ENCODE measurements around the gene TOP2B.

Gene TOP2B

DNA sequence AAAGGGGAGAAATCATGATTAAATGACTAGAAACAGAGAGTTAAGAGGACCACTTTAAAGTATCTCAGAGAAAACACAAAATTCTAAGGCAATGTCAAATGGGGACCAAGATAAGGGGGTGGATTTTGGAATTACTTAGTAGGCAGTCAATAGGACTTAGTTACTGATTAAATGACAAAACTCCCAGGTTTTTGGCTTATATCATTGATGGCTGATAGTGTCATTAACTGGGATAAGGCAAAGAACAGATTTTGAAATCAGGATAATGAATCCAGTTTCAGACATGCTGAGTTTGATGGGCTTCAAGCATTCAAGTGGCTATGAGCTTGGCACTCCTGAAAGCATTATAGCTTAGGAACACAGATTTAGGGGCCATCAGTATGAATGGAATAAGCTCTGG lies 53.9 kb downstream of the TOP2B start:
- no peak for DNase-seq

DNA sequence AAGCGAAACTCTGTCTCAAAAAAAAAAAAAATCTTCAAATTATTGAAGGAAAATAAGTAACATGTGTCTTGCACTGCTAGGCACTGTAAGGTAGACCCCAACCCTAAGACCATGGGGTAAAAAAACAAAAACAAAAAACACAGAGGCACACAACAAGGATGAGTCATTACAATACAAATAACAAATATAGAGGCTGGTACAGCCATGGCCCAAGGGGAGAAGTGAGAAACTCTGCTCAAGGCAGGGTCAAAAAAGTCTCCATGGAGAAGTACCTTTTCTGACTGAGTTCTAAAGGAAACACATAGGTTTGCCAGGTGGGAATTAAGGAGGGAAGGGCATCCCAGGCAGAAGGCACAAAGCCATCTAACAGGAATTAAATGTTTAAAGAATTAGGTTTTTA lies 54.5 kb downstream of the TOP2B start:
- no peak for DNase-seq

DNA sequence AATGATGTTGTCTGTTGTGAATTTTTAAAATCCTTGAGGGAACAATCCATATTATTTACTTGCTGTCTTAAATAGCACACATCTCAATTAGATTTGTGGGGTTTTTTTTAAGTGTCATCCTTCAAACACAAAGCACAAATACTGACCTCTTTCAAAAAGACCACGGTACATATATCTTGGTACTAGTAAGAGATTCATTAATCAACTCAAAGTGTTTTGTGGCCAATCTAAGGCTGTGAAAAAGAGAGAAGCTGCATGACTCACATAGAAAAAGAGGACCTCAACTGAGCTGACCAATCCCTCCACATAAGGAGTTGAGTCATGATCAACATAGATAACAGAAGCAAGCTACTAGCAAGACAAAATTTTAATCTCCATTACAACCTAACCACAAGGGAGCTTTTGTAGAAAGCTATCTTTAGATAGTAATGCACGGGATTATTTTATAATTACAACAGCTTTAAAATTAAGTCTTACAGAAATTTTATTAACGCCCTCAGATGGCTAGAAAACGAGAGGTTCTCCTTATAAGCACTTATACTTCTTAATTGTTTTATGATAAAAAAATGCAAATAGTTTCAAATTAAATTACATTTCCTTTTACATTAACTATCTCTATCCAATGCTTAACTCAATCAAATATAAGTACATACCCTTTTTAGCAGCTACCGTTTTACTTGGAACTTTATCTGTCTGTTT lies 60.5 kb downstream of the TOP2B start:
- peak; percentile 81 for DNase-seq

DNA sequence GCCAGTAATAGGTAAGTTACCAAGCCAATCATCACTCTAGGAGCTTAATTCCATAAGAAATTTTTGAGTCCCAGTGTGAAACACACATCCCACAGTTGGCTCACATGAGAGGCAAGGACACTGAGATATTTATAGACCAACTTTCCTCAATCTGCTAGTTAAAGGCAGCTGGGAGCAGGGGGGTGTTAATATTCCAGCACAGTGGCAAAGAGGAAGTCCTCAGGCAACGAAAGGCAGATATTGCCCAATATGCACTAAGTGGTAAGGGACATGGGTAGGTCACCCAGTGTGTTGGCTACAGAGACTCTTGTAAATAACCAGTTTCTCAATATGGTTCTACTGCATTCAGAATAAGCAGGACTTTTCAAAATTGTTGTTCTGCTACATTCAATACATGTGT lies 61.0 kb downstream of the TOP2B start:
- peak; percentile 21 for DNase-seq

DNA sequence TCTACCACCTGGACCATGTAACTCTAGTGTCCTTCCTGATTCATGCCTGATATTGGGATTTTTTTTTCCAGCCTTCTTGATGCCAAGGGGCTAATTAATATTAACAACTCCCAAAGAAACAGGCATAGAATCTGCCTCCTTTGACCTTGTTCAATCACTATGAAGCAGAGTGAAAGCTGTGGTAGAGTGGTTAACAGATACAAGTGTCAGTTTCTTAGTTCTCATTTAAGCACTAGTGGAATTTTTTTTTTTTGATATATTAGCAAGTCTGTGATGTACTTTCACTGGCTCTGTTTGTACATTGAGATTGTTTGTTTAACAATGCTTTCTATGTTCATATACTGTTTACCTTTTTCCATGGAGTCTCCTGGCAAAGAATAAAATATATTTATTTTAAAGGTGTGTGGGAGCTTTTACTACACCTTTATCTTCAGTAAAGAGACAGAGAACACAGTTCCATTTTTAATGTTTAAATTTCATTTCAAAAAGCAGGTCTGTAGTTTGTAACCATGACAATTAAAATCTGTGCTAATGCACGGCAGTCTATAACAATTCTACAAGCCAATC lies 67.1 kb downstream of the TOP2B start:
- no peak for DNase-seq

DNA sequence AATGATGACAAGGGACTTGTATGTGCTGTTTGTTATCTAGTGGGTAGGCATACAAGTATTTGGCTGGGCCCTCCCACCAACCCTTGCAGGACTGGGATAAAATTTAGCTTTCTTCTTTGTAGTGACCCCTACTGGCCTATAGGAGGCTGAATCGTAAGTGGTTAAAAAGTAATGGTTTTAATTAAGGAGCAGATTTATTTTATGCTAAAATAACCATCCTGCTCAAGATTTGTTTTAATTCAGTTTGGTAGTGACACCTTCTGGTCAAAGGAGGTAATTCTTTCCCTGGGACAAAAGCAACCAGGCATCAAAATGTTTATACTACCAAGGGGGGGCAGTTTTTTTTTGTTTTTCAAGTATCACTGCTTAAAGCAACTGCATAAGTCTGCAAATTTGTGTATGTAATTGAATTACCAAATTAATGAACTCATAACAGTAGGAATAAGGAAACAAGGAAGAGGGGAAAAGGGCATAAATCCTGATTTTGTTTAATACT lies 70.7 kb downstream of the TOP2B start:
- peak; percentile 88 for DNase-seq

DNA sequence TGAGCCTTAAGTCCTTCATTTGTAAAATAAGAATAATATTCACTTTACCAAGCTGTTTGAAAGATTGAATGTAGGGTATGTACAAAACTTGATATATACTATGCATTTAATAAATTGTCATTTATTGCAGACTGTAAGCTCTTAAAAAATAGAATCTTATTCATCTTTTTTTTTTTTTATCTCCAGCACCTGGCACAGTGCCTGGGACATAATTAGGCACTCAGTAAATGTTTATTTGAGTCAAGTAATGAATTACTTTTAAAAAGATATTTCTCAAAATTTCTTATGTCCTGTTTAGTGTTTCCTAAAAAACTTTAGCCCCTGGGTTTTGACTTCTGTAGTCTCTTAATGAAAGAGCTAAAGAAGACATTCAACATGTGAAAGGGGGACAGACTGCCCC lies 71.7 kb downstream of the TOP2B start:
- DNase-seq, result no peak

DNA sequence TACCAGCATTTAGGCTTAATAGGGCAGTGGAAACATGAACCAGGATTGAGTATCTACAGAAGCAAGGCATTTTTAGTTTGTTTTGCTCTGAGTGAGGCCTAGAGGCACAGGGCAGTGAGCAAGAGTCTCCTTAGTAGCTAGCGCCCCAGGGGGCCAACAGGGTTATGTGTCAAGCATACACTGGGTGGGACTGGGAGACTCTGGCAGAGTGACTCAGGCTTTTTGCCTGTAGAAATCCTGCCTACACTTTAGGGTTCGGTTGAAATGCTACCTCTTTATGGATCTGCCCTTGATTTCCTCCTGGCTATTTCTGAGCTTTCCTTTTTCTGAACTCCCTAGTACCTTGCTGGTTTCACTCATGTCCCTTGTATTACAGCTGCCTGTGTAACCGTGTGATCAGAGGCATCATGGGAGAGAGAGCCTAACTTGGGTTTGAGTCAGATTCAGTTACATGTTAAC lies 72.2 kb downstream of the TOP2B start:
- DNase-seq, result peak; percentile 89

DNA sequence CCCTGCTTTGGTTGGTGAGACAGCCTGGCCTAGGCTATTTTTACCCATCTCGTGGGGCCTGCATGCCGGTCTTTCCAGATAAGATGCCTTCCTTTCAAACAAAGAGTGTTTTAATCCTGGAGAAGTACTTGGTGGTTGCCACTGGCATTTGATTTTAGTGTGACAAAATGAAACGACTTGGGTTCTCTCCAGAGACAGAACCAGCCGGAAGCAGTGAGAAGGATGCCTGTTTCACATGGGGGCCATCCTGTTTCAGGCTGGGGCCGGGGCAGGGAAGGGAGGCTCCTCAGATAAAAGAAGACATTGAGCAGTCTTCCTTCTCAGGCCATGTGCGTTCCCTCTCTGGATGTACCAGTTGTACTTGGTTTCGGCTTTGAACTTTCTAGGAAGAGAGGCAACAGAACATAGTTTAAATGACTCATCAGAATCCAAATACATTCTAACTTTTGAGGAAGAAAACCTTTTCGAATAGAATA lies 74.9 kb downstream of the TOP2B start:
- no peak for DNase-seq

DNA sequence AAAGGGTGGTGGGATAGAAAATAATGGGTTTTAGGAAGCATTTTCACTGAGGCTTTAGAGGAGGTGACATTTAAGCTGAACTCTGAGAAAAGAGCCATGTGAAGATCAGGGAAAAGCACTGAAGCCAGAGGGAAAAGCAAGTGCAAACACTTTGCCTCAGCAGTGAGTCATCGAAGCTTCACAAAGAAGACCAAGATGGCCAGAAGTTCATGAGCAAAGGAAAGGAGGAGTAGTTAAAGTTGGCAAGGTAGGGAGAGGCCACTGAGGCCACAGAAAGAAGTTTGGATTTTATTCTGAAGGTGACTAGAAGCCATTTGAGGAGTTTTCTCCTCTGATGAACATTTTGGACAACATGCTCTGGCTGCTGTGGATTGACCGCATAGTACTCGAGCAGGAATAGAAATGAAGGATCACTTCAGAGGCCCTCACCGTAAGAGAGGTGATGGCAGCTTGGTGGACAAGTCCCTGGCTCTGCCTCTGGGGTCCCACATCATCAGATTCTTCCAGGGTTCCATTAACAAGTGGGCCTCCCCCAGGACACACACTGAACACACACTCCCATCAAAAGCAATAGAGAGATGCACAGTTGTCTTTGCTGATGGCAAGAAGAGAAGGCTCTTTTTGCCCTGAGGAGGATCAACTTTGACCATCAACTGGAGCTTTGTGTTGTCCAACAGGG lies 75.5 kb downstream of the TOP2B start:
- DNase-seq, result no peak

DNA sequence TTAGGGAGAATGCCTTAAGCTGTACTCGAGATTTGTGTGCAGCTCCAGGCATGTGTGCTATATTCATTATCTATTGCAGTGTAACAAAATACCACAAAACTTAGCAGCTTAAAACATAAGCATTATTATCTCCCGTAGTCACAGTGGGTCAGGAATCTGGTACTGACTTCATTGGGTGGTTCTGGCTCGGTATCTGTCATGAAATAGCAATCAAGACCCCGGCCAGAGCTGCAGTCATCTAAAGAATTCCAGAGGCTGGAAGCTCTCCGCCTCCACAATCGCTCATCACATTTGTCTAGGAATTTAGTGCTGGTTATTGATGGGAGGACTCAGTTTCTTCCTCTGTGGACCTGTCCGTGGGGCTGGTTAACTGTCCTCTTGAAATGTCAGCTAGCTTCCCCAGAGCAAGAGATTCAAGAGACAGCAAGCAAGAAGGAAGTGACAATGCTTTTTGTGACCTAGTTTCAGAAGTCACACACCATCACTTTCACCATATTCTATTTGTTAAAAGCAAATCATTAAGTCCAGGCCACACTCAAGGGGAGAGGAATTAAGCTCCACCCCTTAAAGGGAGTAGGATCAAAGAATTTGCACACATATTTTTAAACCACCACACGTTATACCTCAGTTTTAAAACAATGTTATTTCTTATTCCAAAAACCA lies 76.1 kb downstream of the TOP2B start:
- peak; percentile 43 for DNase-seq

DNA sequence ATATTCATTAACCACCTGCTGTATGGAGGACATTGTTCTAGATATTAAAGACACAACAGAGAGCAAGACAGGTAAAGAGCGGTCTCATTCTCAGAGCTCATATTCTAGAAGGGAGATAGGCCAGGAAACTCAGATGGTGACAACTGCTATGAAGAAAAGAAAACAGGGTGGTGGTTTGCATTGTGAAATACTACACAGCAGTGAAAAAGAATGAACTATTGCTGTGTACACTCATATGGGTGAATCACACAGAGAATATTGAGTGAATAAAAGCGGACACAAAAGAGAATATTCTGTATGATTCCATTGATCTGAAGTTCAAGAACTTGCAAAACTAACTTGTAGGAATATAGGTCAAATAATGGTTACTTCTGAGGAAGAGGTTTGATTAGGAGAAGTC lies 76.7 kb downstream of the TOP2B start:
- DNase-seq, result no peak

DNA sequence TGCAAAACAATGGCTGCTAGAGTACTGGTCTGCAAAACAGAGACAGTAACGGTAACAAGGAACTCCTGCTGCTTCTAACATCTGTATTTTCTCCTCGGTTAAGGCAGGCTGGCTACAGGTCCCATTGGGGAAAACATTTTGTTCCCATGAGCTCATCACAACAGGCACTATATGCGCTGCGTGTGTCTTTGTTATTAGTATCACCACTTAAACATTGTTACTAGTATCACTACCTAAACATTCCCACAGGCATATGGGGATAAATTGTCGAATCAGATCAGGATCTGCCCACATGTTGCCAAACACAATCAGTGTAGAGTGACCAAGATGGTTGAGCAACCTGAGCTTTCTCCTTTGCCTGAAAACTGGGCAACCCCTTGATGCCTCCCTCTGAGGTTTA lies 77.2 kb downstream of the TOP2B start:
- peak; percentile 70 for DNase-seq

DNA sequence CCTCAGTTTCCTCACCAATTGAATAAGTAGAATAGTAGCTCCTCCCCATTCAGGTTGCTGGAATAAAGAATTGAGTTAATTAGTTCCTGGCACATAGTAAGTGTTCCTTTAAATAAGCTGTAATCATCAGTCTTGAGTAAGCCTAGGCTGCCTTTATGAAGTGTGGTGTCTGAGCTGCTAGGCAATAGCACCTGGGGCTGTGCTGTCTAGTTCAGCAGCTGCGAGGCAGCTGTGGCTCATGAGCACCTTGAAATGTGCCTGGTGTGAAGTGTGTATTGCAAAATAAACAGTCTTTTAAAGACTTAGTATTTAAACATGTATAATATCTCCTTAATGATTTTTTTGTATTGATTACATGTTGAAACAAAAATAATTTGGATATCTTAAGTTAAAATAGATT lies 77.6 kb downstream of the TOP2B start:
- DNase-seq, result no peak

DNA sequence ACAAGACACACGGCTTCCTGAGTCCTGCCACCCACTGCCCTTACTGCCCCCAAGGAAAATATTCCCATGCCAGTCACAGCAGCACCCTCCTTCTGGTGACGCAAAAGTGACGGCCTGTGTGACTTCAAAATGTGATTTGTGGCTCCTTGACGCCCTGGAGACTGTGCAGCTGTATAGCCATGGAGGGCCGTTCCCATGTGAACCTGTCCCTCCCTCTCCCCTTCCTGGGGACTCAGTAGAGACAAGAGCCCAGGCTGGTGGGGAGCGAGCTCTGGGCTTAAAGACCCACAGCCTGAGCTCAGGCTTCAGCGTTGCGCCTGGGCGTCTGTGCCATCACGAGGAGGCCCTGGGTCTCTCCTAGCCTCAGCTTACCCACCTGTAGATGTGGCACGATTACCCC lies 78.2 kb downstream of the TOP2B start:
- DNase-seq, result no peak

DNA sequence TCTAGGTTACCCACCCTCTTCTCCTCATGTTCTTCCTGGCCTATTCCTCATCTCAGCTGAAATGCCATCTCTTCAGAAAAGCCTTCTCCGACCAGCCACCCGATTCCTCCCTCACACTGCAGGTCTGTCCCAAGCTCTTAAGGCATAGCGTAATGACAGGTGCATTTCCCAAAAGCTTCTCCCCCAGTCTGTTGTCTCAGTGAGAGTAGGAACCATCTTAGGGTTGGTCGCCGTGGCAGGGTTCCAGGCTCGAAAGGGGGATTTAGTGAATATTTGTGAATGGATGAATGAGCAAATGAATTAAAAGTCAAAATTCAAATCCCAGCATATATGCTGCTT lies 78.6 kb downstream of the TOP2B start:
- DNase-seq, result no peak

DNA sequence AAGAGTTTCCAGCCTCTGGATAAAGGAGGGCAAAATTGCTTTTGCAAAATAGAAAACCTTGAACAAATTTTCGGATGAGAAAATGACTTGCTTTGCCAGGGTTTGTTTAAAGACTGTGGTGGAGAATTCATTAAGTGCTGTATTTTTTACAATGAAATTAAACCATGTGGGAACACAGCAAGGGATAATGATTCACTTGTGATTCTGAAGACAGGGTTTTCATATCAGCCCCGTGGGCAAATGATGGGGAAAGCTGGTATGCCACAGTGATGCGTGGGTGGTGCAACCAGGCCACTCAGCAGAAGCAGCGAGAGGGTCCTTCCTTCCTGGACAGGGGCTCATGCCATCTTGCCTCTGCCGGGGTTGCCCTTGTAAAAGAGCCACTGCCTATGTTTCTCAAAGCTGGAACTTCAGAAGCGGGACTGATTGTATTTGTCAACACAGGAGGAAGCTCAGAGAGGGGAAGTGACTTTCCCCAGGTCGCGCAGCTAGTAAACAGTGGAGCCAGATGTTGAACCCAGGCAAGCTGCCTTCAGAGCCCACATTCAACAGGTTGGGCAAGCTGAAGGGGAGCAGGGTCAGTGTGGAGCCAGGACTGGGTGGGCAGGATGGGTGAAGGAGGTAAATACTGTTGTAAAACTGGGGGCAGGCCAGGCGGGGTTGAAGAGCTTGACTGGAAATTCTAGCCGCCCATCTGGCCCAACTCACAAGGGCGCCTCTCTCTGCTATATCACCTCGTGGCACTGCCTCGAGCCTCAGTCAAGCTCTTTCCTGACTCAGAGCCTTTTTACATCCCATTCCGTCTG lies 79.1 kb downstream of the TOP2B start:
- DNase-seq, result no peak

DNA sequence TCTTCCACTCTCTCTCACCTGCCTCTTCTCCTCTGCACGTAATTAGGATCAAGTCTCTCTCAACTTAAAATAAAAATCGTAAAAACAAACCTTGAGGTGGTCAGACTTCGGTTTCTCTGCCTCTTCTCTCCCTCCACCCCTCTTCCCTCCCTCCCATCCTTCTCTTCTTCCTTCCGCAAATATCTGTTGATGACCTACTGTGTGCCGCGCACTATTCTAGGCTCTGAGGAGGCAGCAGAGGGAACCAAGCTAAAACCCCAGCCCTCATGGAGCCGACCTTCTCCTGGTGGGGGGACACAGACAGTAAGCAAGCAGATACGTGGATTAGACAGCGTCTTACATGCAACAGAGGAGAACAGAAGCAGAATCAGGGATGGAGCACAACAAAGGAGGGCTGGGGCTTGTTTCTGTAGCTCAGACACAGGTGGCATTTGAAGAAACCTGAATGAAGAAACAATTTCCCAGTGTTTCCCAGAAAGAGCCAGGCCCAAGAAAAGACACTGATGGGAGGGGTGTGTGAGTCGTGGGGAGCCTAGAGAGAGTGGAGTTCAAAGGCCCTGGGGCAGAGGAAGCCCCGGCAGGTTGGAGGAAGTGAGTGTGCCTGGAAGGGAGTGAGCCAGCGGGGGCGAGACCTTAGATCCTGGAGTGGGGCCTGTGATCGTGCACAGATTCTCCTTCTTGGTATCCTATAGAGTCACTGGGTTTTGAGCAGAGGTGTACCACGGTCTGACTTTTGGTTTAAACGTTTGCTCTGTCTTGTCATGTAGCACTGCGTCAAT lies 80.5 kb downstream of the TOP2B start:
- DNase-seq, result no peak

DNA sequence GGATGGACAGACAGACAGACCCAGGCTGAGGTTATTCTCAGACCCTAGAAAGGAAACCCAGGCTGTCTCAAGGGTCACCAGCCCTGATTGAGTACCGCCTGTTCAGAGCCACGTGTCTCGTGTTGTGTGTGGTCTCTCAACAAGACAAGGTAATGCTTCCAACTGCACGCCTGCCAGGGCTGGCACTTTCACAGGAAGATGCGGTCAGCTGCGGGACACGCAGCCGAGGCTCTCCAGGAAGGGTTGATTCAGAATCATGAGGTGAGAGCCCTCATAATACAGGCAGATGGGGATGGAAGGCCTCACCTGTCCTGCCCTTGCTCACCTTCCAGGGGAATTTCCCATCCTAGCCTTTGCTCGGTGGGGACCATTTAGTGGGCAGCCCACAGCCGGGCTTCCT lies 81.4 kb downstream of the TOP2B start:
- DNase-seq, result no peak

DNA sequence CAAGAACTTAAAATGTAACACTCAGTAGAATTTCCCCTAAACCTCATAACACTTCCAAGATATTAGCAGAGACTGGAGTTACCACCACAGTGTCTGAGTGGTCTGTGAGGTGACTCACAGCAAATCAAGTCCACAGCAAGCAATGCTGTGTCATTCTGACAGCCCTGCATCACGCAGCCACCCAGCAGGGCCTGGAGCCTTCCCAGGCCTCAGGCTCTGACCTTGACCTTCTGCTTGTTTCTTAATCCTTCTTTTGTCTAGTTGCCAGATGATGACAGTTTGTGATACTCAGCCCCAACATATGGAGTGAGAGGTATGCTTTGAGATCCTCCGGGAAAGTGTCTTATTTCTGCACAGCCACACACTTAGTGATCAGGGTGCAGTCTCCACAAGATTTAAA lies 82.5 kb downstream of the TOP2B start:
- peak; percentile 78 for DNase-seq

DNA sequence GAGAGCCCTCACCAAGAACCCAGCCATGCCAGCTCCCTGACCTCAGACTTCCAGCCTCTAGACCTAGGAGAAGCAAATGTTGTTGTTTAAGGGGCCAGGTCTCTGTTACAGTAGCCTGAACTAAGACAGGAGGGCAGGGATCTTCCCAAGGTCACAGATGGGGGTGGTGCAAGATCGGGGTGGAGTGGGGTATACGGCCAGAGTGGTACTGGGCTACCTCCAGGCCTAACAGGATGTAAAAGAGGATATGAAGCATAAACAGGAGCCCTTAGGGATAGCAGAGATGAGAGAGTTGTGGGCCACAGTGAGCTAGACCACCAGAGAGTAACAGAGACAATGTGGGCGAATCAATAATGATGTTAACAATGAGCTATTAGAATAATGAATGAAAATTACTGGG lies 82.9 kb downstream of the TOP2B start:
- no peak for DNase-seq

DNA sequence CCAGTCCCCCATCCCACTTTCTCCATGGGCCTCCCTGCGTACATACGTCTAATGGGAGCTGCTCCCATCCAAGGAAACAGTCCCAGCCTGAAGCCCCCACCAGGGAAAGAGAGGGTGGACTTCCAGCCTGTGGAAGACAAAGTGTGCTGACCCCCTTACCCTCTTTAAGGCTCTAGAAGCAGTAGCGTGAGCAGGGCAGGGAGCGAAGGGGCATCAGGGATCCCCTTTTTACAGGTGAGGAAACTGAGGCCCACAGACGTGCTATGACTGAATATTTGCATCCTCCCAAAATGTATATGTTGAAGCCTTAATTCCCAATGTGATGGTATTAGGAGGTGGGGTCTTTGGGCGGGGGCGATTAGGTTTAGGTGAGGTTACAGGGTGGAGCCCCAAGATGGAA lies 83.4 kb downstream of the TOP2B start:
- DNase-seq, result no peak

Measured in fibroblast of skin of scalp (primary cell).